HEK293 (cell line): ENCODE results near the gene ARMC7.
A peak's percentile ranks its signal among the peaks of the same experiment; 100 is the strongest.

Experiments
- BCL11B ChIP-seq: fragments of 450-650 bp; formaldehyde crosslinking; IDR thresholded peaks from 2 replicates; pipeline ENCODE4 v1.5.1; 2016; ENCODE audit warnings: low read depth, missing biosample characterization, missing genetic modification characterization
- CTCF ChIP-seq: fragments of 450-650 bp; formaldehyde crosslinking; IDR thresholded peaks from 2 replicates; pipeline ENCODE4 v1.5.1; 2016; ENCODE audit warnings: missing biosample characterization, missing genetic modification characterization
- ELK4 ChIP-seq: IDR thresholded peaks from 2 replicates; pipeline ENCODE4 v1.6.1; 2011; ENCODE audit warnings: mild to moderate bottlenecking, low read depth, low read length, borderline replicate concordance
- HOXA7 ChIP-seq: sonication (generic); formaldehyde crosslinking; IDR thresholded peaks from 2 replicates; pipeline ENCODE4 v1.8.1; 2022; ENCODE audit warnings: missing genetic modification reagents, borderline replicate concordance
- KLF1 ChIP-seq: fragments of 450-650 bp; formaldehyde crosslinking; IDR thresholded peaks from 2 replicates; pipeline ENCODE4 v1.5.1; 2016; ENCODE audit warnings: missing biosample characterization, missing genetic modification characterization
- KLF16 ChIP-seq: fragments of 450-650 bp; formaldehyde crosslinking; IDR thresholded peaks from 2 replicates; pipeline ENCODE4 v1.5.1; 2017; ENCODE audit warnings: missing biosample characterization, missing genetic modification characterization
- RBAK ChIP-seq: fragments of 450-650 bp; formaldehyde crosslinking; IDR thresholded peaks from 2 replicates; pipeline ENCODE4 v1.5.1; 2016; ENCODE audit warnings: missing biosample characterization, missing genetic modification characterization
- ZBTB10 ChIP-seq: fragments of 450-650 bp; formaldehyde crosslinking; IDR thresholded peaks from 2 replicates; pipeline ENCODE4 v1.5.1; 2016; ENCODE audit warnings: missing biosample characterization, missing genetic modification characterization
- ZBTB17 ChIP-seq: fragments of 450-650 bp; formaldehyde crosslinking; IDR thresholded peaks from 2 replicates; pipeline ENCODE4 v1.5.1; 2016; ENCODE audit warnings: missing biosample characterization, missing genetic modification characterization
- ZBTB21 ChIP-seq: fragments of 450-650 bp; formaldehyde crosslinking; IDR thresholded peaks from 2 replicates; pipeline ENCODE4 v1.5.1; 2017; ENCODE audit warnings: missing biosample characterization, missing genetic modification characterization
- ZBTB26 ChIP-seq: fragments of 450-650 bp; formaldehyde crosslinking; optimal IDR thresholded peaks from 2 replicates; pipeline ENCODE3; 2016; ENCODE audit warnings: missing biosample characterization, mild to moderate bottlenecking, missing genetic modification characterization
- ZFP69B ChIP-seq: fragments of 450-650 bp; formaldehyde crosslinking; IDR thresholded peaks from 2 replicates; pipeline ENCODE4 v1.5.1; 2016; ENCODE audit warnings: missing biosample characterization, missing genetic modification characterization
- ZNF175 ChIP-seq: fragments of 450-650 bp; formaldehyde crosslinking; IDR thresholded peaks from 2 replicates; pipeline ENCODE4 v1.5.1; 2016; ENCODE audit warnings: missing biosample characterization, missing genetic modification characterization
- ZNF214 ChIP-seq: fragments of 450-650 bp; formaldehyde crosslinking; IDR thresholded peaks from 2 replicates; pipeline ENCODE4 v1.5.1; 2017; ENCODE audit warnings: missing biosample characterization, mild to moderate bottlenecking, missing genetic modification characterization, borderline replicate concordance
- ZNF239 ChIP-seq: fragments of 450-650 bp; formaldehyde crosslinking; IDR thresholded peaks from 2 replicates; pipeline ENCODE4 v1.5.1; 2016; ENCODE audit warnings: missing biosample characterization, missing genetic modification characterization
- ZNF335 ChIP-seq: fragments of 450-650 bp; formaldehyde crosslinking; conservative IDR thresholded peaks from 2 replicates; pipeline ENCODE4 v1.5.1; 2016; ENCODE audit warnings: missing biosample characterization, missing genetic modification characterization
- ZNF362 ChIP-seq: fragments of 450-650 bp; formaldehyde crosslinking; IDR thresholded peaks from 2 replicates; pipeline ENCODE4 v1.5.1; 2016; ENCODE audit warnings: missing biosample characterization, missing genetic modification characterization
- ZNF394 ChIP-seq: fragments of 450-650 bp; formaldehyde crosslinking; IDR thresholded peaks from 2 replicates; pipeline ENCODE4 v1.5.1; 2016; ENCODE audit warnings: missing biosample characterization, missing genetic modification characterization, mild to moderate bottlenecking, moderate library complexity, borderline replicate concordance
- ZNF416 ChIP-seq: fragments of 450-650 bp; formaldehyde crosslinking; IDR thresholded peaks from 2 replicates; pipeline ENCODE4 v1.5.1; 2016; ENCODE audit warnings: missing biosample characterization, missing genetic modification characterization
- ZNF518A ChIP-seq: fragments of 450-650 bp; formaldehyde crosslinking; conservative IDR thresholded peaks from 2 replicates; pipeline ENCODE4 v1.5.1; 2016; ENCODE audit warnings: low read depth, missing biosample characterization, missing genetic modification characterization
- ZNF544 ChIP-seq: fragments of 450-650 bp; formaldehyde crosslinking; IDR thresholded peaks from 2 replicates; pipeline ENCODE4 v1.5.0; 2017; ENCODE audit warnings: missing biosample characterization, missing genetic modification characterization
- ZNF558 ChIP-seq: fragments of 450-650 bp; formaldehyde crosslinking; IDR thresholded peaks from 2 replicates; pipeline ENCODE4 v1.5.1; 2016; ENCODE audit warnings: missing biosample characterization, missing genetic modification characterization
- ZNF658 ChIP-seq: fragments of 450-650 bp; formaldehyde crosslinking; IDR thresholded peaks from 2 replicates; pipeline ENCODE4; 2016; ENCODE audit warnings: missing biosample characterization, missing genetic modification characterization
- ZNF701 ChIP-seq: fragments of 450-650 bp; formaldehyde crosslinking; IDR thresholded peaks from 2 replicates; pipeline ENCODE4 v1.5.1; 2016; ENCODE audit warnings: missing biosample characterization, missing genetic modification characterization
- ZNF707 ChIP-seq: fragments of 450-650 bp; formaldehyde crosslinking; IDR thresholded peaks from 2 replicates; pipeline ENCODE4 v1.5.1; 2016; ENCODE audit warnings: missing biosample characterization, missing genetic modification characterization
- ZNF776 ChIP-seq: fragments of 450-650 bp; formaldehyde crosslinking; IDR thresholded peaks from 2 replicates; pipeline ENCODE4 v1.5.0; 2017; ENCODE audit warnings: missing biosample characterization, missing genetic modification characterization, borderline replicate concordance
- ZNF791 ChIP-seq: fragments of 450-650 bp; formaldehyde crosslinking; IDR thresholded peaks from 2 replicates; pipeline ENCODE4 v1.5.1; 2016; ENCODE audit warnings: missing biosample characterization, missing genetic modification characterization

The ARMC7 gene

GRCh38 chr17:75131278-75132017, 21.7 kb downstream of the ARMC7 start, which contains the start of gene NT5C (continued):
- TF ChIP-seq ELK4 (peak; percentile 79; the same call in 1 of the 2 replicates), ZNF214 (tag by site-specific recombination) (no peak), ZNF518A (tag by site-specific recombination) (no peak), ZNF239 (tag by site-specific recombination) (no peak), ZNF658 (tag by site-specific recombination) (no peak), CTCF (tag by site-specific recombination) (peak; percentile 87), ZNF394 (tag by site-specific recombination) (no peak), ZNF791 (tag by site-specific recombination) (no peak), ZBTB21 (no peak), ZNF776 (no peak), ZNF416 (no peak), ZFP69B (no peak), ZNF701 (no peak), ZBTB26 (tag by site-specific recombination) (peak; percentile 92), ZNF544 (tag by site-specific recombination) (no peak), RBAK (tag by site-specific recombination) (no peak), ZBTB17 (tag by site-specific recombination) (no peak), ZNF362 (no peak), ZNF707 (tag by site-specific recombination) (no peak), ZNF558 (no peak), ZBTB10 (tag by site-specific recombination) (peak; percentile 97), KLF16 (tag by site-specific recombination) (no peak), HOXA7 (CRISPR knock-in tag) (no peak), KLF1 (tag by site-specific recombination) (0 out of 2 replicates have a peak, but pooled peaks have one; percentile 37), ZNF175 (no peak), BCL11B (tag by site-specific recombination) (peak; percentile 41; the same call in 1 of the 2 replicates), ZNF335 (no peak; the same call in 1 of the 2 replicates)
